IMR-90 (cell line): Measurements from ENCODE around the gene TENM4. TPM values are rescaled to one million over a fixed set of nuclear protein-coding genes. Genes with fewer than 3 reads are reported as not detected.

ENCODE experiments used
- ATAC-seq: fragments of 200-7000 bp; cut with Tn5 transposase; 2 replicates; pipeline ENCODE4 v1.9.1; 2020; ENCODE audit warnings: low read depth, mild to moderate bottlenecking, moderate library complexity
- BruUV-seq: library from RNA; stranded (reverse); fragments of 400-500 nt; replicated peaks from 2 replicates; lab custom pipeline; 2021; lab: Mats Ljungman, UMichigan
- CTCF ChIA-PET: fragments of 300-600 bp; formaldehyde crosslinking; extraction: SDS; loops from one replicate; lab custom pipeline; 2021; ENCODE audit warnings: antibody characterized with exemption; lab: Yijun Ruan, JAX
- POLR2A ChIA-PET: fragments of 300-600 bp; sonication (Branson Sonifier 250); formaldehyde crosslinking; loops from one replicate; lab custom pipeline; 2022; ENCODE audit warnings: antibody characterized with exemption; ENCODE audit not compliant: unreplicated experiment; lab: Charles Lee
- DNase-seq: peaks from one replicate; pipeline ENCODE4 v3.0.0; 2013
- H2AFZ ChIP-seq: replicated peaks from 2 replicates; pipeline ENCODE3; 2013; ENCODE audit warnings: low read length, mild to moderate bottlenecking; ENCODE audit not compliant: poor library complexity
- H2AK5ac ChIP-seq: 2 replicates; pipeline ENCODE4 v1.6.1; 2013; ENCODE audit warnings: low read depth, low read length, inconsistent platforms
- H2AK9ac ChIP-seq: replicated peaks from 2 replicates; pipeline ENCODE3; 2013; ENCODE audit warnings: mild to moderate bottlenecking, low read depth, low read length, moderate library complexity; ENCODE audit not compliant: poor library complexity
- H2BK120ac ChIP-seq: 2 replicates; pipeline ENCODE4 v1.6.1; 2013; ENCODE audit warnings: low read depth, low read length, inconsistent platforms
- H2BK15ac ChIP-seq: 3 replicates; pipeline ENCODE4 v1.6.1; 2013; ENCODE audit warnings: low read depth, low read length, inconsistent platforms
- H2BK20ac ChIP-seq: 2 replicates; pipeline ENCODE4 v1.6.1; 2013; ENCODE audit warnings: low read depth, mild to moderate bottlenecking, inconsistent platforms, low read length, moderate library complexity
- H2BK5ac ChIP-seq: 2 replicates; pipeline ENCODE4 v1.6.1; 2013; ENCODE audit warnings: mild to moderate bottlenecking, low read depth, low read length, inconsistent platforms; ENCODE audit not compliant: poor library complexity, severe bottlenecking
- H3K14ac ChIP-seq: replicated peaks from 2 replicates; pipeline ENCODE4 v1.6.1; 2013; ENCODE audit warnings: low read depth, low read length, inconsistent platforms
- H3K18ac ChIP-seq: 2 replicates; pipeline ENCODE4 v1.6.1; 2013; ENCODE audit warnings: low read depth, low read length, control low read depth
- H3K23ac ChIP-seq: 2 replicates; pipeline ENCODE4 v1.6.1; 2013; ENCODE audit warnings: low read depth, low read length, inconsistent platforms
- H3K27ac ChIP-seq: 2 replicates; pipeline ENCODE4 v1.5.1; 2013; ENCODE audit warnings: mild to moderate bottlenecking, control low read depth, low read length; ENCODE audit not compliant: insufficient read depth
- H3K27me3 ChIP-seq: 2 replicates; pipeline ENCODE4 v1.6.1; 2013; ENCODE audit warnings: low read length; ENCODE audit not compliant: control insufficient read depth, insufficient read depth
- H3K36me3 ChIP-seq: 2 replicates; pipeline ENCODE4 v1.6.1; 2013; ENCODE audit warnings: low read length, mixed read lengths; ENCODE audit not compliant: control insufficient read depth, insufficient read depth
- H3K4ac ChIP-seq: 2 replicates; pipeline ENCODE4 v1.6.1; 2013; ENCODE audit warnings: low read depth, low read length, inconsistent platforms
- H3K4me1 ChIP-seq: 2 replicates; pipeline ENCODE4 v1.6.1; 2013; ENCODE audit warnings: low read length, mixed read lengths; ENCODE audit not compliant: control insufficient read depth, insufficient read depth
- H3K4me2 ChIP-seq: 2 replicates; pipeline ENCODE4 v1.6.1; 2013; ENCODE audit warnings: low read depth, mild to moderate bottlenecking, control low read depth, low read length, moderate library complexity
- H3K4me3 ChIP-seq: 2 replicates; pipeline ENCODE4 v1.5.1; 2013; ENCODE audit warnings: low read depth, mild to moderate bottlenecking, control low read depth, low read length, moderate library complexity; ENCODE audit not compliant: insufficient read depth
- H3K56ac ChIP-seq: 2 replicates; pipeline ENCODE4 v1.6.1; 2013; ENCODE audit warnings: low read length, inconsistent platforms; ENCODE audit not compliant: insufficient read depth; ENCODE audit errors: extremely low read depth
- H3K79me1 ChIP-seq, 2 experiments: 2 replicates each; pipeline ENCODE4 v1.6.1; 2013; ENCODE audit warnings: low read length in 2 of 2, inconsistent platforms in 1 of 2, low read depth in 1 of 2
- H3K9ac ChIP-seq: 2 replicates; pipeline ENCODE4 v1.6.1; 2013; ENCODE audit warnings: low read depth, low read length, control low read depth
- H3K9me1 ChIP-seq: 2 replicates; pipeline ENCODE4 v1.6.1; 2013; ENCODE audit warnings: low read length, inconsistent platforms; ENCODE audit not compliant: insufficient read depth
- H3K9me3 ChIP-seq: 2 replicates; pipeline ENCODE4 v1.6.1; 2013; ENCODE audit warnings: low read length; ENCODE audit not compliant: control insufficient read depth, insufficient read depth
- H4K20me1 ChIP-seq: 2 replicates; pipeline ENCODE4 v1.6.1; 2013; ENCODE audit warnings: low read length, inconsistent platforms; ENCODE audit not compliant: insufficient read depth
- H4K5ac ChIP-seq: 2 replicates; pipeline ENCODE4 v1.6.1; 2013; ENCODE audit warnings: mild to moderate bottlenecking, low read depth, low read length, control low read depth
- H4K8ac ChIP-seq, 2 experiments: 2 replicates each; pipeline ENCODE4 v1.6.1; 2013; ENCODE audit warnings: low read depth in 2 of 2, low read length in 2 of 2, control low read depth in 1 of 2, inconsistent platforms in 1 of 2
- H4K91ac ChIP-seq: 2 replicates; pipeline ENCODE4 v1.6.1; 2013; ENCODE audit warnings: low read depth, low read length, inconsistent platforms; ENCODE audit not compliant: insufficient read depth
- MAZ ChIP-seq: IDR thresholded peaks from 2 replicates; pipeline ENCODE4 v1.6.1; 2012; ENCODE audit warnings: low read depth, mild to moderate bottlenecking, low read length, improper control_type of control experiment, moderate library complexity, borderline replicate concordance
- MXI1 ChIP-seq: IDR thresholded peaks from 2 replicates; pipeline ENCODE4 v1.6.1; 2012; ENCODE audit warnings: low read depth, mild to moderate bottlenecking, low read length, moderate library complexity, borderline replicate concordance
- RCOR1 ChIP-seq: IDR thresholded peaks from 2 replicates; pipeline ENCODE4 v1.6.1; 2012; ENCODE audit warnings: mild to moderate bottlenecking, low read length, improper control_type of control experiment; ENCODE audit not compliant: insufficient replicate concordance
- WGBS, 2 experiments: methylation state at CpG; one replicate each; pipeline versions ENCODE4 v1.1.5 to v1.1.7; 2013; ENCODE audit warnings: missing lambda C conversion rate in 2 of 2; ENCODE audit not compliant: insufficient read length in 1 of 2; ENCODE audit errors: extremely low coverage in 2 of 2; 5-methylcytosine and 5-hydroxymethylcytosine counted together
- dilution Hi-C: fragments of 300-500 bp; cut with HindIII; formaldehyde crosslinking; loops from one replicate; pipeline ENCODE4 v1.14.3; 2018; ENCODE audit warnings: low sequenced_read_pairs; ENCODE audit not compliant: unreplicated experiment
- in situ Hi-C: fragments of 300-500 bp; cut with MboI; formaldehyde crosslinking; loops from 3 replicates; pipeline ENCODE4 v1.14.3; 2019; ENCODE audit warnings: low sequenced_read_pairs, inconsistent platforms, mixed read lengths
- intact Hi-C: fragments of 100-400 bp; cut with micrococcal nuclease; formaldehyde crosslinking; loops from 2 replicates; pipeline ENCODE4 v1.10.0; 2022
- polyA plus RNA-seq, 3 experiments: library from polyadenylated mRNA; depleted of rRNA; stranded (reverse); fragments of >200 nt; gene quantifications; 2 replicates each; pipeline ENCODE4 v1.2.3, GENCODE V29; 2012; ENCODE audit warnings: low replicate concordance in 1 of 3
- total RNA-seq: library from RNA; depleted of rRNA; stranded (reverse); fragments of >200 nt; gene quantifications from 2 replicates; pipeline ENCODE4 v1.2.3, GENCODE V29; 2012
- TF ChIP-seq, protein P1 (sequence below): fragments of 150-350 bp; IDR thresholded peaks from 2 replicates; pipeline ENCODE4 v1.6.1; 2017; ENCODE audit warnings: mild to moderate bottlenecking, antibody characterized with exemption, low read length, low read depth

The TENM4 gene
- total and polyA plus RNA-seq, 2 of the 4 experiments (the other 2 are of a cell fraction), result 7.4 to 9.0 TPM

DNA sequence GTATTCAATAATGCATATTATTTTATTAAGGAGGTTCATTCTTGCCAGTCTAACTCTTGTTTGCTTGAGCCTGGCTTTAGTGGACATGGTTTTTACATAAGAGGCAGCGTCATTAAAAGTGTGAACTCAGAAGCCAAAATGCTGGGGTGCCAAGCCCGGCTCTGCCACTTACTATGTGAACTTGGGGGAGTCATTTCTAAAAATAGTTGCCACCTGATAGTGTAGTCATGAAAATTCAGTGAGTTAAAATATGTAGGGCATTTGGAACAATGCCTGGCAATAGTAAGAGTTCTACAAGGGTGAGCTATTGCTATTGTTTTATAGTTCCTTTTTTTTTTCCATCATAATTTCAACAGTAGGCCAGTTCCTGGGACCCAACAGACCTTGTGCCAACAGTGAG, 49.9 kb downstream of the TENM4 start:
- no peak overlapping the region for H3K27ac ChIP-seq
- H2BK15ac ChIP-seq, result no peak overlapping the region
- H3K4me1 ChIP-seq, result 0 out of 2 replicates have a peak, but pooled peaks cover 1% of the 10 kb centered on the region
- no peaks in the 10 kb centered on the region for H3K36me3 ChIP-seq
- H4K5ac ChIP-seq, result no peak overlapping the region
- no peak overlapping the region for H3K23ac ChIP-seq
- no peaks in the 10 kb centered on the region for H4K20me1 ChIP-seq
- no peak overlapping the region for H2BK5ac ChIP-seq
- no peak overlapping the region for H3K18ac ChIP-seq
- no peaks in the 10 kb centered on the region; the same call in 1 of the 2 replicates for H3K9me1 ChIP-seq
- no peak overlapping the region for H3K14ac ChIP-seq
- H3K4me2 ChIP-seq, result no peak overlapping the region
- DNase-seq, result peak; percentile 25
- dilution Hi-C loops, result no loop called here
- TF ChIP-seq MXI1, result no peak
- no peak for TF ChIP-seq RCOR1
- TF ChIP-seq, protein P1, sequence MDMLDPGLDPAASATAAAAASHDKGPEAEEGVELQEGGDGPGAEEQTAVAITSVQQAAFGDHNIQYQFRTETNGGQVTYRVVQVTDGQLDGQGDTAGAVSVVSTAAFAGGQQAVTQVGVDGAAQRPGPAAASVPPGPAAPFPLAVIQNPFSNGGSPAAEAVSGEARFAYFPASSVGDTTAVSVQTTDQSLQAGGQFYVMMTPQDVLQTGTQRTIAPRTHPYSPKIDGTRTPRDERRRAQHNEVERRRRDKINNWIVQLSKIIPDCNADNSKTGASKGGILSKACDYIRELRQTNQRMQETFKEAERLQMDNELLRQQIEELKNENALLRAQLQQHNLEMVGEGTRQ, result no peak
- TF ChIP-seq MAZ, result no peak
- H2BK120ac ChIP-seq, result no peak overlapping the region
- CTCF ChIA-PET, result no interaction called here
- 100% methylated on average over 1 of the region's 2 CpGs; no CpG with 5 or more reads in 1 of the 2 experiments for WGBS, 2 experiments
- no peak overlapping the region for H2AK5ac ChIP-seq
- no peak overlapping the region for H2AFZ ChIP-seq
- intact Hi-C loops, result no loop called here
- no peak for ATAC-seq
- no peak overlapping the region for H2BK20ac ChIP-seq
- no peak overlapping the region for H3K9ac ChIP-seq
- POLR2A ChIA-PET, result interaction anchor here (0.5 kb wide), 1 partner anchor 201 kb away, joined by 3 read pairs; no protein-coding TSS in a partner anchor
- peaks cover 0 to 6% of the 10 kb centered on the region in 2 experiments; a peak in 1 of 4 replicates for H3K79me1 ChIP-seq
- H3K4ac ChIP-seq, result no peak overlapping the region
- H3K9me3 ChIP-seq, result no peaks in the 10 kb centered on the region
- H3K56ac ChIP-seq, result no peak overlapping the region
- no peak overlapping the region for H3K4me3 ChIP-seq
- in situ Hi-C loops, result no loop called here
- H3K27me3 ChIP-seq, result no peaks in the 10 kb centered on the region
- no peak overlapping the region for H4K8ac ChIP-seq
- BruUV-seq, result no TSS peak
- H2AK9ac ChIP-seq, result no peak overlapping the region
- H4K91ac ChIP-seq, result no peak overlapping the region
